CD4-positive, alpha-beta T cell treated with Interferon alpha-2 for 1 hour (primary cell): ENCODE measurements around the gene GSTCD.
"Not testable (repeated sequence)": the region's sequence is repeated elsewhere in the genome, so short reads cannot be mapped to it uniquely, and the experiment has no call there.

Experiments used
- DNase-seq, 2 donors: peaks; one replicate each; pipeline ENCODE4 v3.0.0-alpha.2; 2020 to 2022

GSTCD gene

DNA sequence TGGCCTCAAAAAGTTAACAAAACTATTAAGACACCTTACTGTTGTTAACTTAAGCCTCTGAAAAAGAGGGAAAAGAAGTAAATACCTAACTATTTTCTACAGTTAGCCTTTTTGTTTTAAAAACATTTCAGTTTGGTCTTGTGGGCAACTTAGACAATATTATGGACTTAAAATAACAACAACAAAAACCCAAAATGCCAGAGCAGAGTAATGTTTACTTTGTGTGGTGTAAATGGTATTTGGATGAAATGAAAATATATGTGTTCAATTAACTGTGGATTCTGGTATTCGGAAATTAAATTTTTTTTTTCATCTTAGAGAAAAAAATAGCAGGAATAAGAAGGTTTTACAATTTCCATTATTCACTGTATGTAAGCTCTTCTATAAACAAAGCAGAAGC lies 107.1 kb downstream of the GSTCD start:
- DNase-seq = no peak

DNA sequence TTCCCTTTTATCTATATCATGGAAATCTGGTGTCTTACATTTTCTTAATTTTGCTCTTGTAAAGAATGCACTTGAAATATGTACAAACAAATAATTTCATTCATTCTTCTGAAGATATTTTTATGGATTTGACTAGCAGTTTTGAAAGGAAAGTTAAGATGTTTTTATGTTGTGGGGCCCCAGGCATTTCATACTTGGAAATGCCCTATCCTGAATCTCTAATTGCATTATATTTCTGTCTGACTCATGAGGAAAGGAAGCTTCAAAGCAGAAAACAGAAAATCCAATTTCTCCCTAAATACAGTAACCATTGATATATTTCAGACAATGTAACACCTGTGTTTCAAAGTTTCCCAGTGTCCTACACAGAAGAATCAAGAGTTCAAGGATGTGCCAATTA lies 113.5 kb downstream of the GSTCD start:
- DNase-seq = no peak

GRCh38 chr4:105828074-105828473 lies 119.5 kb downstream of the GSTCD start:
- DNase-seq = no peak

DNA sequence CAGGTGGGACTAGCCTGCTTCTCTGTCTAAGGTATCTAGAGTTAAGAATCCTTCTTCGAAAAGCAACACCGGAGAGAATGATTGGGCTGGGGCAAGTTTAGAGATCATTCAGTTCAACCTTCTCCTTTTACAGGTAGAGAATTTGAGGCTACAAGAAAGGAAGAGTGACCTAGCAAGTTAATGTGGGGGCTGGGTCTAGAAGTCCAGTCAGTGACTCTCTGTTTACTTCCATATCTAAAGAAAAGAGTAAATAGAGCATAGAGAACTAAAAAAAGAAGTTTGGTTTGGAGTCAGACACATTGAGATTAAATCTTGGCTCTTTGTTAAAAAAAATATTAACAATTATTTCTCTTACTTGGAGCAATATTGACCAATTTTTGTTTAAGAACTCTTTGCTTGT lies 122.6 kb downstream of the GSTCD start:
- DNase-seq = no peak

- DNase-seq = no peak
These were observed 126.6 kb downstream of the GSTCD start for GRCh38 chr4:105835177-105835576.

DNA sequence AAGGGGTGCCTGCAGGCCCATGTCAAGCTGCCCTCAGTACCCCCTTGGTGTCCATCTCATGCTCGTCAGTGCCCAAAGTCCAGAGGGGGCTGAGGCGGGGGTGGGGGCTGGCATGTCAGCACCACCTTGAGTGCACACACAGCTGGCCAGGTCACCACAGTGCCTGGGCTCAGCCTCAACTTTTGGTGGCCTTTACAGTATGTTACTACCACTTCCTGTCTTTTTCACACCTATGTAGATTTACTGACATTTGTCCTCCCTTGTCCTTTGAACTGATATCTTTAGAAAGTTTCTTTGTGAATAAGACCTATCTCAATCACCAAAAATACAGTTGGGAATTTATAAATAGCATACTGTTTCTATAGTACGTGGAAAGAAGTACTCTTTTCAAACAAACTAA lies 128.0 kb downstream of the GSTCD start:
- DNase-seq = no peak

- DNase-seq = no peak
These were observed 128.5 kb downstream of the GSTCD start for GRCh38 chr4:105837037-105837436.

DNA sequence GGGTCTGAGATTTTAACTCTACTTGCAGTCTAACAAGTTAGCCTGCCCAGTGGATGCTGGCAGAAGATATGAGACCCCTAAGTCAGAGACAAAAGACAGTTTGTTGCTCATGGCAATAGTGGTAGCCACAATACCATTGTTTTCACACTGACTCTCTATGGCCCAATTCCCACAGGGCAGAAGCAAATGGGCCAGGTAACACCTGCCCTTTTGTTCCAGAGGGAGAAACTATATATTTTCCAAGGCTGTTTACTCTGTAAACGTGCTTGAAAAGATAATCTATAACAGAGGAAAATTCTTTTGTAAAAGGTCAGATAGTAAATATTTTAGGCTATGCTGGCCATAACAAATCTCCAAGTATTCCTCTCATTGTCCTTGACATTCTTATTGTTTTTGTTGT lies 129.5 kb downstream of the GSTCD start:
- DNase-seq = no peak

- no peak for DNase-seq
These were observed 132.0 kb downstream of the GSTCD start for GRCh38 chr4:105840426-105841174.

DNA sequence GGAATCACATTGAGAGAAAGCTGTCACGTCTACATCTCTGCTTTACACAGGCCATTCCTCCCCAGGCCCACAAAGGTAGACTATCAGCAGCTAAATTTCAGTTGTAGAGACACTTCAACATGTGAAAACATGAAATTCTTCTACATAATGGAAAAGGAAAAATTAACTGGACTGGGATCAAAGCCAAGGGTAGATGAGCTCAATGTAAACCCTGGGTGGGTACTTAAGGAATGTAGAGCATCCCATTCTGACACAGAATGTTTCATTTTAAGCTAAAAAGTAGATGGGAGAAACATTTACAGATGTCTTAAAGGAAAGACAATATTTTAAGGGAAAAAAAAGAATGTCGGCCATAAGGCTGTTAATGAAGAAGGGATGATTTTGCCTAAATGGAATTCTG lies 135.4 kb downstream of the GSTCD start:
- DNase-seq = no peak

- no peak for DNase-seq
These were observed 137.0 kb downstream of the GSTCD start for GRCh38 chr4:105845559-105845958.

DNA sequence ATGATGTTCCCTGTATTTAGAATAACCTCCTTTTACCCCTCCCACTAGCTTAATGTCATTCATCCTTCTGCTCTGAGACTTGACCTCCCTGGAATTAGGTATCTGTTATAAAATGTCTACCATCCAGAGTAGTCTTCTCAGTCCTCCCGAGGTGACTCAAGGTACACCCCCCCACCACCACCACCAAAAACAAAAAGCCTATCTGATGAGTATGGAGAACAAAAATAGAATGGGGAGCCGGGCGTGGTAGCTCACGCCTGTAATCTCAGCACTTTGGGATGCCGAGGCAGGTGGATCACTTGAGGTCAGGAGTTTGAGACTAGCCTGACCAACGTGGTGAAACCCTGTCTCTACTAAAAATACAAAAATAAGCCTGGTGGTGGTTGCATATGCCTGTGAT lies 139.8 kb downstream of the GSTCD start:
- not testable (repeated sequence) for DNase-seq

GRCh38 chr4:105851196-105851595 lies 142.6 kb downstream of the GSTCD start:
- DNase-seq = no peak

DNA sequence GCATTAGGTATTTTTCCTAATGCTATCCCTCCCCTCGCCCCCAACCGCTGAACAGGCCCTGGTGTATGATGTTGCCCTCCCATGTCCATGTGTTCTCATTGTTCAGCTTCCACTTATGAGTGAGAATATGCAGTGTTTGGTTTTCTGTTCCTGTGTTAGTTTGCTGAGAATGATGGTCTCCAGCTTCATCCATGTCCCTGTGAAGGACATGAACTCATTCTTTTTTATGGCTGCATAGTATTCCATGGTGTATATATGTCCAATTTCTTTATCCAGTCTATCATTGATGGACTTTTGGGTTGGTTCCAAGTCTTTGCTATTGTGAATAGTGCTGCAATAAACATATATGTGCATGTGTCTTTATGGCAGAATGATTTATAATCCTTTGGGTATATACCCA lies 143.6 kb downstream of the GSTCD start:
- DNase-seq = not testable (repeated sequence)

- DNase-seq = no peak
These were observed 150.0 kb downstream of the GSTCD start for GRCh38 chr4:105858466-105859040.

DNA sequence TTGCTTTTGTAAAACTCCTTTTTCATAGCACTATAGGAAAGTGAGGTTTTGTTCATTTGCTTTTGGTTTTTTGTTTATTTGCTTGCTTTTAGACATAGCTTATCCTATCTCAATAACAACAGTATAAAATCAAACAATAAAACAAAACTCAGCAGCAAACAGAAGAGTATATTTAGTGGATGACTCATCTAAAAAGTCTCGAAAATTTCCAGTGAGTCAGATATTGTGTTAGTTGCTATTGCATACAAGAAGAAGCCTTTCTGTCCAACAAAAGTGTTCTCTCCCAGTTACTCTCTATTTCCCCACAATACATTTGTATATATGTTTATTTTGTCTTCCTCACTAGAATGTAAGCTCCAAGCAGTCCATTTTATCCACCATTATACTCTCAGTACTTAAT lies 150.6 kb downstream of the GSTCD start:
- DNase-seq = no peak

DNA sequence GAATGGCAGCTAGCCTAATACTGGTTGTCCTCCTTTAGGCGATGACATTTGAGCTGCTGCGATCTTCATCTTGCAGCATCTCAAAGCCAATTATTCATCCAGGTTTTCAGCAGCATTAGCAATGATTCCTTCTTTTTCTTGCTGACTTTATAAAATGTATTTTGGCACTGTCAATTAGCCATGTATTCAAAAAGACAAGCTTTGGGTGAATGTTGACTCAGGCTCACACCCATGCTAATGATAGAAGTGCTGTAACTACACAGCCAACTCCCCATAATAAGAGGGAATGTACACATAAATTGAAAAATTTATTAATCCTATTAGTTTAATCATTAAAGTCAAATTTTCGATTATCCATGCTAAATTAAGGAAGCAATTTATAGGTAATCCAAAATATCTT lies 162.4 kb downstream of the GSTCD start:
- DNase-seq = no peak

DNA sequence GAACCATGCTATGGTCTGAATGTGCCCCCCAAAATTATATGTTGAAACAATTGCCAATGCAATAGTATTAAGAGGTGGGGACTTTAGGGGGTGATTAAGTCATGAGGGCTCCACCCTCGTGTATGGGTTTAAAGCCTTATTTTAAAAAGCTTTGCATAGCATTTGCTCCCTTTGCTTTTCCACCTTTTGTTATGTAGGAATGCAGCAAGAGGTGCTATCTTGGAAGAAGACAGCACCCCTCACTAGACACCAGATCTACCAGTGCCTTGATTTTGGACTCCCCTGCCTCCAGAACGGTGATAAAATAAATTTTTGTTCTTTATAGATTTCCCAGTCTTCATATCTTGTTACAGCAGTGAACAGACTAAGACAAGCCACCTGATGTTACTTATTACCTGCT lies 163.4 kb downstream of the GSTCD start:
- DNase-seq = no peak

GRCh38 chr4:105875233-105875632 lies 166.6 kb downstream of the GSTCD start:
- DNase-seq = no peak

- no peak for DNase-seq
These were observed 170.1 kb downstream of the GSTCD start for GRCh38 chr4:105878668-105879067.

- DNase-seq = no peak
These were observed 178.9 kb downstream of the GSTCD start for GRCh38 chr4:105887508-105887907.

- DNase-seq = no peak
These were observed 186.3 kb downstream of the GSTCD start, which contains the start of gene NPNT for GRCh38 chr4:105894660-105895582. TSS of gene NPNT (plus strand) at chr4:105895471. CDS start at chr4:105895653, 182 bp downstream.

DNA sequence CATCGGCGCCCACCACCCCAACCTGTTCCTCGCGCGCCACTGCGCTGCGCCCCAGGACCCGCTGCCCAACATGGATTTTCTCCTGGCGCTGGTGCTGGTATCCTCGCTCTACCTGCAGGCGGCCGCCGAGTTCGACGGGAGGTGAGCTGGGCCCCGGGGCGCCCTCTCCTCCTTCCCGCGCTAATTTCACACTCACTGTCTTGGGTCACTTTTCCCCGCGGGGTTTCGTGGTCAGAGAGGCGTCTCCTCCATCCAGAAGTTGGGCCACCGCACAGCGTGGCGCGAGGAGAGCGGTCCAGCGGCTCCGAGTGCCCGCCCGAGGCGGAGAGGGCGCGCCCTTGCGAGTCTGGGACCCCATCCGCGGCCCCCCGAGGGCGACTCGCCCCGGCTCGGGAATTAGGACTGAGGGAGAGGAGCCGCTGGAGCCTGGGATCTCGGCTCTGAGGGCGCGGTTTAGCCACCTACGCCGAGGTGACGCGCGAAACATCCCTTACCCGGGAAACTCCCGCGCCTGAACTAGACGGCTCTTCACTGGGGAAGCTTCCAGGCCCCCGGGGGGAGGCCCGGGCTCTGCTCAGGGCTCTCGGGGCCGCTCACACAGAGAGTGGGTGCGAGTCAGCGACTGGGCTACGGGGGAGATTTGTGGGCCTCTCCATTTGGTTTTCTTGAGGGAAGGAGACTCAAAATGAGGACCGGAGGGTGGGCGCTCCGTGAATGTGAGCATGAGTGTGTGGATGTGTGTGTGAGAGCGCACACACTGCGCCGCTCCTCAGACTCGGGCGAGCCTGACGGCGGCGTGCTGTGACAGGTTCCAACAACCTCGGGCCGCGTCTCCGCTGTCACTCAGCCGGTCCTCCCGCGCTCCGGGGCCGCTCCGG lies 187.2 kb downstream of the GSTCD start:
- no peak for DNase-seq
